ENCODE data around the gene PAPSS1. TPM values are rescaled to one million over a fixed set of nuclear protein-coding genes. Genes with fewer than 3 reads are reported as not detected.

The PAPSS1 gene
- polyA plus RNA-seq, 1 donor from 2014 or later = 216 TPM

DNA sequence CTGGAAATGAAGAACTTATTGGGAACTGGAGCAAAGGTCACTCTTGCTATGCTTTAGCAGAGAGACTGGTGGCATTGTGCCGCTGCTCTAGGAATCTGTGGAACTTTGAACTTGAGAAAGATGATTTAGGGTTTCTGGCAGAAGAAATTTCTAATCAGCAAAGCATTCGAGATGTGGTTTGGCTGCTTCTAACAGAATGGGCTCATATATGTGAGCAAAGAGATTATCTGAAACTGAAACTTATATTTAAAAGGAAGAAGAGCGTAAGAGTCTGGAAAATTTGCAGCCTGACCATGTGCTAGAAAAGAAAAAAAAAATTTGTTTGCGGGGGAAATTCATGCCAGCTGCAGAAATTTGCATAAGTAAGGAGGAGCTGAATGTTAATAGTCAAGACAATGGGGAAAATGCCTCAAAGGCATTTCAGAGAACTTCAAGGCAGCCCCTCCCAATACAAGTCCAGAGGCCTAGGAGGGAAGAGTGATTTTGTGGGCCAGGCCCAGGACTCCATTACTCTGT lies 35.9 kb upstream of the PAPSS1 start:
- H3K79me2 ChIP-seq (replicated peaks; ENCODE audit: insufficient read depth, low read length) = no peaks in the 10 kb centered on the region
- TF ChIP-seq EZH2 (IDR thresholded peaks at IDR 0.05; ENCODE audit: borderline replicate concordance, insufficient read depth, low read length, poor library complexity, severe bottlenecking) (no peak), EP300 (conservative IDR thresholded peaks at IDR 0.05; ENCODE audit: poor library complexity, severe bottlenecking) (no peak), SMC3 (conservative IDR thresholded peaks at IDR 0.05; ENCODE audit: poor library complexity) (no peak), RAD21 (conservative IDR thresholded peaks at IDR 0.05) (no peak), TAF1 (IDR thresholded peaks at IDR 0.05; ENCODE audit: low read depth) (no peak), POLR2AphosphoS5 (IDR thresholded peaks at IDR 0.05) (no peak), MXI1 (conservative IDR thresholded peaks at IDR 0.05; ENCODE audit: poor library complexity, severe bottlenecking) (no peak)
- TF ChIP-seq, protein P1, sequence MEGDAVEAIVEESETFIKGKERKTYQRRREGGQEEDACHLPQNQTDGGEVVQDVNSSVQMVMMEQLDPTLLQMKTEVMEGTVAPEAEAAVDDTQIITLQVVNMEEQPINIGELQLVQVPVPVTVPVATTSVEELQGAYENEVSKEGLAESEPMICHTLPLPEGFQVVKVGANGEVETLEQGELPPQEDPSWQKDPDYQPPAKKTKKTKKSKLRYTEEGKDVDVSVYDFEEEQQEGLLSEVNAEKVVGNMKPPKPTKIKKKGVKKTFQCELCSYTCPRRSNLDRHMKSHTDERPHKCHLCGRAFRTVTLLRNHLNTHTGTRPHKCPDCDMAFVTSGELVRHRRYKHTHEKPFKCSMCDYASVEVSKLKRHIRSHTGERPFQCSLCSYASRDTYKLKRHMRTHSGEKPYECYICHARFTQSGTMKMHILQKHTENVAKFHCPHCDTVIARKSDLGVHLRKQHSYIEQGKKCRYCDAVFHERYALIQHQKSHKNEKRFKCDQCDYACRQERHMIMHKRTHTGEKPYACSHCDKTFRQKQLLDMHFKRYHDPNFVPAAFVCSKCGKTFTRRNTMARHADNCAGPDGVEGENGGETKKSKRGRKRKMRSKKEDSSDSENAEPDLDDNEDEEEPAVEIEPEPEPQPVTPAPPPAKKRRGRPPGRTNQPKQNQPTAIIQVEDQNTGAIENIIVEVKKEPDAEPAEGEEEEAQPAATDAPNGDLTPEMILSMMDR (IDR thresholded peaks at IDR 0.05; ENCODE audit: poor library complexity, severe bottlenecking) = no peak
- TF ChIP-seq, protein P2, sequence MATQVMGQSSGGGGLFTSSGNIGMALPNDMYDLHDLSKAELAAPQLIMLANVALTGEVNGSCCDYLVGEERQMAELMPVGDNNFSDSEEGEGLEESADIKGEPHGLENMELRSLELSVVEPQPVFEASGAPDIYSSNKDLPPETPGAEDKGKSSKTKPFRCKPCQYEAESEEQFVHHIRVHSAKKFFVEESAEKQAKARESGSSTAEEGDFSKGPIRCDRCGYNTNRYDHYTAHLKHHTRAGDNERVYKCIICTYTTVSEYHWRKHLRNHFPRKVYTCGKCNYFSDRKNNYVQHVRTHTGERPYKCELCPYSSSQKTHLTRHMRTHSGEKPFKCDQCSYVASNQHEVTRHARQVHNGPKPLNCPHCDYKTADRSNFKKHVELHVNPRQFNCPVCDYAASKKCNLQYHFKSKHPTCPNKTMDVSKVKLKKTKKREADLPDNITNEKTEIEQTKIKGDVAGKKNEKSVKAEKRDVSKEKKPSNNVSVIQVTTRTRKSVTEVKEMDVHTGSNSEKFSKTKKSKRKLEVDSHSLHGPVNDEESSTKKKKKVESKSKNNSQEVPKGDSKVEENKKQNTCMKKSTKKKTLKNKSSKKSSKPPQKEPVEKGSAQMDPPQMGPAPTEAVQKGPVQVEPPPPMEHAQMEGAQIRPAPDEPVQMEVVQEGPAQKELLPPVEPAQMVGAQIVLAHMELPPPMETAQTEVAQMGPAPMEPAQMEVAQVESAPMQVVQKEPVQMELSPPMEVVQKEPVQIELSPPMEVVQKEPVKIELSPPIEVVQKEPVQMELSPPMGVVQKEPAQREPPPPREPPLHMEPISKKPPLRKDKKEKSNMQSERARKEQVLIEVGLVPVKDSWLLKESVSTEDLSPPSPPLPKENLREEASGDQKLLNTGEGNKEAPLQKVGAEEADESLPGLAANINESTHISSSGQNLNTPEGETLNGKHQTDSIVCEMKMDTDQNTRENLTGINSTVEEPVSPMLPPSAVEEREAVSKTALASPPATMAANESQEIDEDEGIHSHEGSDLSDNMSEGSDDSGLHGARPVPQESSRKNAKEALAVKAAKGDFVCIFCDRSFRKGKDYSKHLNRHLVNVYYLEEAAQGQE (IDR thresholded peaks at IDR 0.05; ENCODE audit: borderline replicate concordance) = no peak
- H2AFZ ChIP-seq (ENCODE audit: low read depth, low read length) = no peak overlapping the region
- no peaks in the 10 kb centered on the region for H3K9me2 ChIP-seq (ENCODE audit: insufficient read depth, low read length)
- no peak overlapping the region for H3K27ac ChIP-seq (ENCODE audit: low read length)
- no peaks in the 10 kb centered on the region for H3F3A ChIP-seq (ENCODE audit: insufficient read depth, low read length, poor library complexity, severe bottlenecking)
- H3K9ac ChIP-seq (ENCODE audit: low read length) = no peak overlapping the region
- H3K4me3 ChIP-seq (ENCODE audit: low read length) = no peak overlapping the region
- H3K4me2 ChIP-seq (ENCODE audit: low read length) = no peak overlapping the region
- H3K36me3 ChIP-seq (ENCODE audit: insufficient read depth, low read length) = no peaks in the 10 kb centered on the region
- H3K9me3 ChIP-seq (ENCODE audit: low read length) = no peaks in the 10 kb centered on the region
- no peaks in the 10 kb centered on the region for H3K27me3 ChIP-seq (ENCODE audit: insufficient read depth, low read depth, low read length)
- H4K20me1 ChIP-seq (ENCODE audit: insufficient read depth) = no peaks in the 10 kb centered on the region

DNA sequence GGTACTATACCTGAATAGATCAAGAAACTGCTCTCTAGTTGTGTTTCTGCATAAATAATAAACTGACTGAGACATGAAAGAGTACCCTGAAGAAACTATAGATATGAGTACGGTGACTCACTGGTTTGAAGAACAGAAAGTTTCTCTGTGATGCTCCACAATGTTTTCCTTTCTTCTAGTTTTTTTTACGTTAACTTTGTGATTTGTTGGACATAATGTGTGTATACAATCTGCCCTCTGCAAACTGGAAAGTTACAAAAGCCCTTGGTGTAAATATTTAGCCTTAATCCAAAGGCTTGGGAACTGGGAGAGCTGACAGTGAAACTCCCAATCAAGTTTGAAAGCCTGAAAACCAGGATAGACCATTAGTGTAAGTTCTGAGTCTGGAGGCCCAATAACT lies 31.6 kb upstream of the PAPSS1 start:
- no peak for TF ChIP-seq MXI1 (conservative IDR thresholded peaks at IDR 0.05; ENCODE audit: poor library complexity, severe bottlenecking)
- TF ChIP-seq RAD21 (conservative IDR thresholded peaks at IDR 0.05) = no peak
- TF ChIP-seq, protein P2 (IDR thresholded peaks at IDR 0.05; ENCODE audit: borderline replicate concordance) = no peak
- TF ChIP-seq TAF1 (IDR thresholded peaks at IDR 0.05; ENCODE audit: low read depth) = no peak
- TF ChIP-seq POLR2AphosphoS5 (IDR thresholded peaks at IDR 0.05) = no peak
- TF ChIP-seq, protein P1 (IDR thresholded peaks at IDR 0.05; ENCODE audit: poor library complexity, severe bottlenecking) = no peak
- TF ChIP-seq EZH2 (IDR thresholded peaks at IDR 0.05; ENCODE audit: borderline replicate concordance, insufficient read depth, low read length, poor library complexity, severe bottlenecking) = no peak
- TF ChIP-seq EP300 (conservative IDR thresholded peaks at IDR 0.05; ENCODE audit: poor library complexity, severe bottlenecking) = no peak
- no peak for TF ChIP-seq SMC3 (conservative IDR thresholded peaks at IDR 0.05; ENCODE audit: poor library complexity)
- H2AFZ ChIP-seq (ENCODE audit: low read depth, low read length) = no peak overlapping the region
- H3K9ac ChIP-seq (ENCODE audit: low read length) = no peak overlapping the region
- H3K9me2 ChIP-seq (ENCODE audit: insufficient read depth, low read length) = no peaks in the 10 kb centered on the region
- no peaks in the 10 kb centered on the region for H3K36me3 ChIP-seq (ENCODE audit: insufficient read depth, low read length)
- no peak overlapping the region for H3K4me3 ChIP-seq (ENCODE audit: low read length)
- H3K9me3 ChIP-seq (ENCODE audit: low read length) = no peaks in the 10 kb centered on the region
- no peaks in the 10 kb centered on the region for H3K27me3 ChIP-seq (ENCODE audit: insufficient read depth, low read depth, low read length)
- no peaks in the 10 kb centered on the region for H3K79me2 ChIP-seq (replicated peaks; ENCODE audit: insufficient read depth, low read length)
- H3F3A ChIP-seq (ENCODE audit: insufficient read depth, low read length, poor library complexity, severe bottlenecking) = no peaks in the 10 kb centered on the region
- H4K20me1 ChIP-seq (ENCODE audit: insufficient read depth) = no peaks in the 10 kb centered on the region
- H3K27ac ChIP-seq (ENCODE audit: low read length) = no peak overlapping the region
- H3K4me2 ChIP-seq (ENCODE audit: low read length) = no peak overlapping the region

Data from neural cell (in vitro differentiated cells).